Astrocyte (in vitro differentiated cells and primary cell): ENCODE data around the gene NFAM1. TPM values are rescaled to one million over a fixed set of nuclear protein-coding genes. Genes with fewer than 3 reads are reported as not detected.

Experiments
- DNase-seq: peaks from one replicate; pipeline ENCODE4 v3.0.0-alpha.2; 2010; ENCODE audit warnings: low read depth
- FAIRE-seq: peaks from 2 replicates; lab custom pipeline; 2011; peaks lifted over from hg19 to GRCh38; lab: Jason Lieb, UNC
- H2AFZ ChIP-seq: 2 replicates; pipeline ENCODE4 v1.6.0; 2012; ENCODE audit warnings: low read depth, low read length, inconsistent platforms
- H3K27ac ChIP-seq: 2 replicates; pipeline ENCODE4 v1.5.1; 2011; ENCODE audit warnings: low read depth, low read length, inconsistent platforms
- H3K27me3 ChIP-seq: 2 replicates; pipeline ENCODE4 v1.6.0; 2011; ENCODE audit warnings: low read length, inconsistent platforms; ENCODE audit not compliant: insufficient read depth
- H3K36me3 ChIP-seq: 2 replicates; pipeline ENCODE4 v1.5.1; 2011; ENCODE audit warnings: low read length, inconsistent platforms; ENCODE audit not compliant: insufficient read depth
- H3K4me1 ChIP-seq: 2 replicates; pipeline ENCODE4 v1.5.1; 2011; ENCODE audit warnings: low read length, inconsistent platforms; ENCODE audit not compliant: insufficient read depth
- H3K4me2 ChIP-seq: 2 replicates; pipeline ENCODE4 v1.6.0; 2012; ENCODE audit warnings: low read length, inconsistent platforms
- H3K4me3 ChIP-seq: 2 replicates; pipeline ENCODE4 v1.5.1; 2011; ENCODE audit warnings: low read depth, mild to moderate bottlenecking, low read length, inconsistent platforms; ENCODE audit not compliant: insufficient read depth
- H3K79me2 ChIP-seq: 2 replicates; pipeline ENCODE4 v1.6.0; 2012; ENCODE audit warnings: mild to moderate bottlenecking, low read length, inconsistent platforms; ENCODE audit not compliant: insufficient read depth
- H3K9ac ChIP-seq: 2 replicates; pipeline ENCODE4 v1.6.0; 2012; ENCODE audit warnings: mild to moderate bottlenecking, low read length, inconsistent platforms
- H3K9me3 ChIP-seq: 2 replicates; pipeline ENCODE4 v1.5.1; 2012; ENCODE audit warnings: low read depth, mild to moderate bottlenecking, low read length, inconsistent platforms; ENCODE audit not compliant: insufficient read depth
- H4K20me1 ChIP-seq: 2 replicates; pipeline ENCODE4 v1.6.0; 2012; ENCODE audit warnings: low read length, inconsistent platforms; ENCODE audit not compliant: insufficient read depth
- H3K27ac Mint-ChIP-seq: one replicate; pipeline ENCODE4 v1.8.0; 2021; ENCODE audit warnings: mild to moderate bottlenecking, mixed read lengths; ENCODE audit not compliant: unreplicated experiment
- H3K27me3 Mint-ChIP-seq: one replicate; pipeline ENCODE4 v1.8.0; 2021; ENCODE audit warnings: low read depth, mixed read lengths; ENCODE audit not compliant: unreplicated experiment
- H3K36me3 Mint-ChIP-seq: one replicate; pipeline ENCODE4 v1.8.0; 2021; ENCODE audit warnings: low read depth, mixed read lengths; ENCODE audit not compliant: unreplicated experiment
- H3K4me1 Mint-ChIP-seq: one replicate; pipeline ENCODE4 v1.8.0; 2021; ENCODE audit warnings: low read depth, mixed read lengths; ENCODE audit not compliant: unreplicated experiment
- H3K4me3 Mint-ChIP-seq: one replicate; pipeline ENCODE4 v1.8.0; 2021; ENCODE audit warnings: mild to moderate bottlenecking, moderate library complexity, mixed read lengths; ENCODE audit not compliant: unreplicated experiment
- H3K9me3 Mint-ChIP-seq: one replicate; pipeline ENCODE4 v1.8.0; 2021; ENCODE audit warnings: mild to moderate bottlenecking, mixed read lengths; ENCODE audit not compliant: unreplicated experiment
- EZH2 ChIP-seq: IDR thresholded peaks from 2 replicates; pipeline ENCODE4 v1.6.1; 2012; ENCODE audit warnings: mild to moderate bottlenecking, low read length, inconsistent platforms; ENCODE audit not compliant: insufficient read depth
- total RNA-seq: library from RNA; stranded (reverse); gene quantifications from 2 replicates; pipeline ENCODE4 v1.2.1, GENCODE V29; 2021
- TF ChIP-seq, protein P1 (sequence below): IDR thresholded peaks from 2 replicates; pipeline ENCODE4 v1.5.1; 2011; ENCODE audit warnings: low read depth, mild to moderate bottlenecking, inconsistent platforms, low read length, moderate library complexity; ENCODE audit not compliant: insufficient read depth

Gene NFAM1
- total RNA-seq, 1 donor from 2014 or later = 0.07 TPM

DNA sequence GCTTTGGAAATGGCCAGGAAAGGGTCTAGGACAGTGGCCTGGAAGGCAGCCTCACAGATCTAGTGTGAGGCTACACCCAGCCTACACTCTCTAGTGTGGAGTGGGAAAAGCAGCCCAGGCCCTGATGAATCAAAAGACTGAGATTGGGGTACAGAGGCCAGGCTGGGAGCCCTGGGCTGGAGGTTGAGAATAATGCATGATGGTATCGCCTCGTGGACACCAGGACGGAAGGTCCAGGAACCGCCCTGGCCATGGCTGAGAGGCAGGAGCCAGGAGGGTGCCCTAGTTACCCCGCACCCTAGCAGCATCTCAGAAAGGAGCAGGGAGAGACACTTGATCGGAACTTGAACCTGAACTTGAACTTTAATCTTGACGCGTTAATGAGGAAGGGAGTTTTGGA, 40.5 kb upstream of the NFAM1 start:
- Histone ChIP-seq H2AFZ (no peak overlapping the region), H3K9me3 (no peaks in the 10 kb centered on the region), H3K9ac (no peak overlapping the region), H3K36me3 (no peaks in the 10 kb centered on the region), H3K27me3 (peaks cover 12% of the 10 kb centered on the region), H4K20me1 (no peaks in the 10 kb centered on the region), H3K4me3 (no peak overlapping the region), H3K27ac (no peak overlapping the region), H3K4me2 (no peak overlapping the region), H3K79me2 (no peaks in the 10 kb centered on the region), H3K4me1 (no peaks in the 10 kb centered on the region)
- Mint-ChIP-seq H3K9me3 (peaks cover 3% of the 10 kb centered on the region), H3K36me3 (no peaks in the 10 kb centered on the region), H3K4me1 (no peaks in the 10 kb centered on the region), H3K27ac (no peak overlapping the region), H3K27me3 (peaks cover 31% of the 10 kb centered on the region), H3K4me3 (no peak overlapping the region)
- no peak for TF ChIP-seq EZH2
- TF ChIP-seq, protein P1, sequence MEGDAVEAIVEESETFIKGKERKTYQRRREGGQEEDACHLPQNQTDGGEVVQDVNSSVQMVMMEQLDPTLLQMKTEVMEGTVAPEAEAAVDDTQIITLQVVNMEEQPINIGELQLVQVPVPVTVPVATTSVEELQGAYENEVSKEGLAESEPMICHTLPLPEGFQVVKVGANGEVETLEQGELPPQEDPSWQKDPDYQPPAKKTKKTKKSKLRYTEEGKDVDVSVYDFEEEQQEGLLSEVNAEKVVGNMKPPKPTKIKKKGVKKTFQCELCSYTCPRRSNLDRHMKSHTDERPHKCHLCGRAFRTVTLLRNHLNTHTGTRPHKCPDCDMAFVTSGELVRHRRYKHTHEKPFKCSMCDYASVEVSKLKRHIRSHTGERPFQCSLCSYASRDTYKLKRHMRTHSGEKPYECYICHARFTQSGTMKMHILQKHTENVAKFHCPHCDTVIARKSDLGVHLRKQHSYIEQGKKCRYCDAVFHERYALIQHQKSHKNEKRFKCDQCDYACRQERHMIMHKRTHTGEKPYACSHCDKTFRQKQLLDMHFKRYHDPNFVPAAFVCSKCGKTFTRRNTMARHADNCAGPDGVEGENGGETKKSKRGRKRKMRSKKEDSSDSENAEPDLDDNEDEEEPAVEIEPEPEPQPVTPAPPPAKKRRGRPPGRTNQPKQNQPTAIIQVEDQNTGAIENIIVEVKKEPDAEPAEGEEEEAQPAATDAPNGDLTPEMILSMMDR = no peak
- DNase-seq = no peak
- FAIRE-seq = no peak

DNA sequence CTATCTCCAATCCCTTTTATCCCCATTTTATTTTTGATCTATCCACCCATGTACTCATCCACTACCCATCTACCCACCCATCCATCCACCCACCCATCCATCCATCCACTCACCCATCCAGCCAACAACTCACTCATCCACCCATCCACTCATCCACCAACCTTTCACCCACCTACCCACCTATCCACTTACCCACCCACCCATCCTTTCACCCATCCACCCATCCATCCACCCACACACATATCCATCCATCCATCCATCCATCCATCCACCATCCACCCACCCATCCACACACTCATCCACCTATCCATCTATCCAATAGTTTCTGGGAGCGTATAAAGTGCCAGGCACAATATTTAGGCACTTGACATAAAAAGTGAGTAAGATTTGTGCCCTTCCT, 39.2 kb upstream of the NFAM1 start:
- Histone ChIP-seq H3K4me3 (no peak overlapping the region), H2AFZ (no peak overlapping the region), H3K27ac (no peak overlapping the region), H3K36me3 (no peaks in the 10 kb centered on the region), H3K4me2 (no peak overlapping the region), H3K4me1 (no peaks in the 10 kb centered on the region), H3K9ac (no peak overlapping the region), H3K27me3 (peaks cover 12% of the 10 kb centered on the region), H3K9me3 (no peaks in the 10 kb centered on the region), H4K20me1 (no peaks in the 10 kb centered on the region), H3K79me2 (no peaks in the 10 kb centered on the region)
- Mint-ChIP-seq H3K27ac (no peak overlapping the region), H3K4me3 (no peak overlapping the region), H3K9me3 (peaks cover 3% of the 10 kb centered on the region), H3K36me3 (no peaks in the 10 kb centered on the region), H3K27me3 (peaks cover 30% of the 10 kb centered on the region), H3K4me1 (no peaks in the 10 kb centered on the region)
- no peak for TF ChIP-seq EZH2
- TF ChIP-seq, protein P1 = no peak
- FAIRE-seq = no peak
- no peak for DNase-seq

DNA sequence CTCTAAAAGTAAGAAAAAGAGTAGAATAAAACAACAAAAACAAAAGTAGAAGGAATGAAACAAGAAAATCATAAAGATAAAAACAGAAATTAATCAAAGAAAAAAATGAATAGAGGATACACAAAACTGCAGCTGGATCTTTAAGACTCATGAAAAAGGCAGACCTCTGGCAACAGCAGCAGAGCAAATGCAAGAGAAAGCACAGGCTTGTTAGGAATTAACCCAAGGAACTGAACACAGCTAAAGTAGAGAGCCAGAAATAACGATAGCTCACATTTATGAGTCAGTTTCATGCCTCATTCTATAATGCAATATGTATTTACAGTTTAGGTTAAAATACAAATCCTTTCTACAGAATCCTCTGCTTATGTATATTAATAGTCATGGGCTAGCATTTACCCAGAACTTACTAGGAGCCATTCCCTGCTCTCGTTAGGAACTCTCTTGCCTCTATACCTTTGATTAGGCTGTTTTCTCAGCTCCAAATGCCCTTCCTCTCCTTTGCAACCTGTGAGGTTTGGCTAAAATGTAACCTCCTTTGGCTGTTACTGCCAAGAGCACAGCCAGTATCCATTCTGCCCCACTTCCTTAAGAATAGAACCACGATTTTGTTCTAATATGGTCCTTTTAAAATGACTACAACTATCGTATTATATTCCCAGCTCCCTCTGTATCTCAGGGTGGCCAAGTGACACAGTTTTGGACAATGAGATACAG, 38.3 kb upstream of the NFAM1 start:
- Histone ChIP-seq H4K20me1 (no peaks in the 10 kb centered on the region), H3K27me3 (peaks cover 12% of the 10 kb centered on the region), H3K4me3 (no peak overlapping the region), H3K9me3 (no peaks in the 10 kb centered on the region), H3K9ac (no peak overlapping the region), H3K79me2 (no peaks in the 10 kb centered on the region), H3K27ac (no peak overlapping the region), H3K4me1 (no peaks in the 10 kb centered on the region), H2AFZ (no peak overlapping the region), H3K4me2 (no peak overlapping the region), H3K36me3 (no peaks in the 10 kb centered on the region)
- no peak overlapping the region for H3K4me3 Mint-ChIP-seq
- peaks cover 30% of the 10 kb centered on the region for H3K27me3 Mint-ChIP-seq
- FAIRE-seq = no peak
- peaks cover 3% of the 10 kb centered on the region for H3K9me3 Mint-ChIP-seq
- H3K4me1 Mint-ChIP-seq = no peaks in the 10 kb centered on the region
- no peaks in the 10 kb centered on the region for H3K36me3 Mint-ChIP-seq
- no peak for DNase-seq
- no peak overlapping the region for H3K27ac Mint-ChIP-seq
- TF ChIP-seq EZH2 = no peak
- TF ChIP-seq, protein P1 = no peak
